ENCODE measurements around the gene CD79A. TPM values are rescaled to one million over a fixed set of nuclear protein-coding genes. Genes with fewer than 3 reads are reported as not detected.

CD79A gene
- total RNA-seq (2022; extraction: Qiagen RNA extraction; ENCODE audit: low read depth) = 0.59 to 1.4 TPM (median 1.0 TPM) in 5 replicates

DNA sequence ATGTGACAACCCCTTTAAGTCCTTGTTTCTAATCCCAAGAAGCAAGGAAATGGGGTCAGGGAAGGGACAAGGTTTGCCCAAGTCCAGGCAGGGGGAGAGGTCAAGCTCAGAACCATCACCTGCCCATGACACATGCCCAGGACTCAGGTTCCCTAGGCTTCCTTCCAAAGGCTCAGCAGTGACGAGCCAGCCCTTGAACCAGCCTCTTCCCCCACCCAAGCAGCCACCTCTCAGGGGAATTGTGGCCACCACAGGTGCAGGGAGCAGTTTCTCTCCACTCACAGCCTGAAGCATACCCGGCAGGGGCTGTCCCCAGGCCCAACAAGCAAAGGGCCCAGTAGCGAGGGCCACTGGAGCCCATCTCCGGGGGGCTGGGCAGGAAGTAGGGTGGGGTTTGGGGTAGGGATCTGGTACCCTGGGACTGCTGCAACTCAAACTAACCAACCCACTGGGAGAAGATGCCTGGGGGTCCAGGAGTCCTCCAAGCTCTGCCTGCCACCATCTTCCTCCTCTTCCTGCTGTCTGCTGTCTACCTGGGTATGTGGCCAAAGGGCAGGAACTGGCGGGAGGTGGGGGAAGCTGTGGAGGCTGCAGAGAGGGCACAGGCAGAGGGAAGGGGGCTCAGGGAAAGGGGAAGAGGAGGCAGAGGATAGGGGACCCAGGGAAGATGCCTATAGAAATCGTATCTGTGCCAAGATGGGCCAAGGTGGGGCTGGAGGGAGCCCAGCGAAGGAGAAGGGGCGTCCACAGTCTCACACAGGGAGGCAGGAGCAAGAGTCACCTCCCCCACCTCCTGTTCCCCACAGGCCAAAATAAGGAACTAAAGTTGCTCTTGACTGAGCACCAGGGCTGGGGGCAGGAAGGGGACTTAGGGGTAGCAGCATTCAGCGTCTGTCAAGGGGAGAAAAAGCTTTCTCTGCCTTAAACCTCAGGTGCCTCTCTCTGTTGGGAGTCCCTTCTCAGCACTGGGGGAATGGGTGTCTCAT, at the start of gene CD79A:
Gene CD79A (plus strand): TSS at position 433 of the 986 bp plus-strand sequence. CDS start 26 bp downstream, at position 459.

DNA sequence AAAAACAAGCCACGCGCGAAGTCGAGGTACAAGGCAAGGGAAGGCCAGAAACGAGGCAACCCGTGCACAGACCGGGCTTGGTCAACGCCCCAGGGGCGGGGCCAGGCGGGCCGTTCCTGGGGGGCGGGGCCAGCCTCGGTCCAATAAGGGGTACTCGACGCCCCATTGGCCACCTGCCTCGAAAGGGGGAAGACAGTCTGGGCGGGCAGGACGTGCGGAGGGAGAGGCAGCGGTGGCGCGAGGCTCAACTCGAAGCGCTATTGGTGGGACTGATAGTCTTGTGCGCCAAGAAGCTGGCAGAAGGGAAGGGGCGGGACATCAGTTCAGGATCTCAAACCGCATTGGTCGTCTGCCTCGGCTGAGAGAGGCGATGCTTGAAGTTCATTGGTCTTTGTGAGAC, 32.5 kb upstream of the CD79A start, which contains the start of gene LYPD4:
Gene LYPD4 (minus strand): TSS at position 83 of the 400 bp plus-strand sequence. CDS start 5,398 bp downstream, outside the sequence.

DNA sequence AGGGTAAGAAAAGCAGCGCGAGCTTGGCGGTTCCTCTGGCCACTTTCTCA, 32.3 kb upstream of the CD79A start, which contains the start of gene DMRTC2:
Gene DMRTC2 (plus strand): TSS at position 42 of the 50 bp plus-strand sequence. CDS start 2,387 bp downstream, outside the sequence.

DNA sequence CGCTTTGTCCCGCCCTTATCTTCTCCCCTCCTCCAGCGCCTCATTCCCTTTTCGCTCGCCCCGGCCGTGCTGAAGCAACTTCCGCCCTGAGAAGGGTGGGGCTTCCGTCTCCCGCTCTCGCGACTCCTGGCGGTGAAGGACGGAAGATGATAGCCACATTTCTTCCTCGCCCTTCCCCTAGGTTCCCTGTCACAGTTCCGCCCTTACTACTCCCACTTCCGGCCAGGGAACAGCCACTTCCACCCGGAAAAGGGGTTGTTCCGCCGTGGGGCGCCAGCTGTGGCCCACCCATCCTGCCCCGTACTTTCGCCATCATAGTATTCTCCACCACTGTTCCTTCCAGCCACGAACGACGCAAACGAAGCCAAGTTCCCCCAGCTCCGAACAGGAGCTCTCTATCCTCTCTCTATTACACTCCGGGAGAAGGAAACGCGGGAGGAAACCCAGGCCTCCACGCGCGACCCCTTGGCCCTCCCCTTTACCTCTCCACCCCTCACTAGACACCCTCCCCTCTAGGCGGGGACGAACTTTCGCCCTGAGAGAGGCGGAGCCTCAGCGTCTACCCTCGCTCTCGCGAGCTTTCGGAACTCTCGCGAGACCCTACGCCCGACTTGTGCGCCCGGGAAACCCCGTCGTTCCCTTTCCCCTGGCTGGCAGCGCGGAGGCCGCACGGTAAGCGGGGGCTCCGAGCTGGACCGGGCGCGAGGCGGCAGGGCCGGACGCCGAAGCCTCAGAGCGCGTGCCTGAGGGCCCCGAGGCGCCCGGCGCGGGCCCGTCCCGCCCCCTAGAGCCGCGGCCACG, 17.3 kb upstream of the CD79A start, which contains the start of gene RPS19:
Gene RPS19 (plus strand): TSS at position 638 of the 801 bp plus-strand sequence. CDS start 520 bp downstream, outside the sequence.

DNA sequence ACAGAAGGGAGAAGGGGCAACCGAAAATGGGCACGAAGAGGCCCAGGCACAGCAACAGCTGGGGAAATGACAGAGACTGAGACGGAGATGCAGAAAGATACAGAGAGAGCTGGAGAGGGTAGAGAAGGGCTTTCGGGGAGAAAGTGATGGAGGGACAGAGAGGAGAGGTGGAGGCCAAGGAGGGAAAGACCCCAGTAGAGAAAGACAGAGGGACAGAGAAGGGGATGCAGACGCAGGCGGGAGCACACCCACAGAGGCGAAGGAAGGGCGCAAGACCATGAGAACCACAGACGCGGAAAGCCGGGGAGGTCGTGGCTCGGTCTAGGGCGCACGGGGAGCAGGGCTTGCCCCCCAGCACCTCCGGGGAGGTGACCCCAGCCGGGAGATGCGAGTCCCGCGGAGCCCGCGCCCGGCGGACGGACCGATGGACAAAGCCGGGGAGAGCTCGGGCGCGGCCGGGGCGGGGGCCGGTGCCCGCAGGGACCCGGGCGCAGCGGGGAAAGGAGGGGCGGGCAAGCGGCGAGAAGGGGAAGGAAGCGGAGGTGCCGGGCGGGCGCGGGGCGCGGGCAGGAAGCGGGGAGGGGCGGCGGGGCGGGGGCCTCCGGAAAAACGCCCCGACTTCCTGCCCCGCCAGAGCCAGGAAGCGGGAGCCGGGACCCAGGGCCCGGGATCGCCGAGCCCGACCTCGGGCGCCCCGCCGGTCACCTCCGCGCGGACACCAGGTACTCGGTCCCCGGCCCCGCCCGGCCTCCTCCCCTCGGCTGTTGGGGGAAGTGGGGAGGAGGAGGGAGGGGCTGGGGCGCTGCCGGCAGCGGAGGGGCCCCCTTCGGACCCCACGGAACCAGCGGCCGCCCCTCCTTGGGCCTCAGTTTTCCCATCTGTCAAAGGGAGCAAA, 5.7 kb downstream of the CD79A start, which contains the start of gene ARHGEF1:
Gene ARHGEF1 (plus strand): TSS at position 617 of the 895 bp plus-strand sequence. CDS start 4,899 bp downstream, outside the sequence.

DNA sequence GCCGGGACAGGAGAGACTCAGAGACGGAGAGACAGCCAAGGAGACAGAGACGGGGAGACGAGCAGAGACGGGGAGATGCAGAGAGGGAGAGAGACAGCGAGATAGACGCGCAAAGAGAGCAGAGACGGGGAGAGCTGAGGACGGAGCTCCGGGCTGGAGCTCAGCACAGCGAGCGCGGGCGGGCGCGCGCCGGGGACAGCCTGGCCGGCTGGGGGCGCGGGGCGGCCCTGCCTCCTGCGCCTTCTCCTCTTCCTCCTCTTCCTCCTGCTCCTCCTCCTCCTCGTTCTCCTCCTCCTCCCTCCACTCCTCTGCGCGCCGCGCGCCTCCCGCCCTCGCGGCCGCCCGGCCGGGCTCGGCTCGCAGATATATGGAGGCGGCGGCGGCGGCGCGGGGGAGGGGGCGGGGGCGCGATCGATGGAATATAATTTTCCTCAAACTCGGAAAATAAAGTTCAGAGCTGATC, 51.2 kb downstream of the CD79A start, which contains the start of gene ERFL:
Gene ERFL (minus strand): TSS at position 229 of the 463 bp plus-strand sequence. CDS start 15,530 bp downstream, outside the sequence.

Other genes starting within 250 kb of the CD79A start
- 0.24 TPM in 1 of 5 replicates, not detected in the others for gene CEACAM7, start 189.0 kb upstream of the CD79A start, total RNA-seq (2022; extraction: Qiagen RNA extraction; ENCODE audit: low read depth)
- gene CEACAM5, start 168.7 kb upstream of the CD79A start, total RNA-seq (2022; extraction: Qiagen RNA extraction; ENCODE audit: low read depth) = 1.9 to 2.5 TPM (median 2.2 TPM) in 5 replicates
- 21.0 to 26.8 TPM (median 24.4 TPM) in 5 replicates for gene CEACAM6, start 121.7 kb upstream of the CD79A start, total RNA-seq (2022; extraction: Qiagen RNA extraction; ENCODE audit: low read depth)
- gene CEACAM3, start 80.7 kb upstream of the CD79A start, total RNA-seq (2022; extraction: Qiagen RNA extraction; ENCODE audit: low read depth) = not detected in 5 replicates
- gene LYPD4, start 32.6 kb upstream of the CD79A start, total RNA-seq (2022; extraction: Qiagen RNA extraction; ENCODE audit: low read depth) = not detected in 5 replicates
- not detected in 5 replicates for gene DMRTC2, start 32.2 kb upstream of the CD79A start, total RNA-seq (2022; extraction: Qiagen RNA extraction; ENCODE audit: low read depth)
- 8,596 to 10,712 TPM (median 9,242 TPM) in 5 replicates for gene RPS19, start 17.0 kb upstream of the CD79A start, total RNA-seq (2022; extraction: Qiagen RNA extraction; ENCODE audit: low read depth)
- gene ARHGEF1, start 5.9 kb downstream of the CD79A start, total RNA-seq (2022; extraction: Qiagen RNA extraction; ENCODE audit: low read depth) = 76.4 to 121 TPM (median 100 TPM) in 5 replicates
- gene ERFL, start 51.2 kb downstream of the CD79A start, total RNA-seq (2022; extraction: Qiagen RNA extraction; ENCODE audit: low read depth) = 0.23 to 0.41 TPM (median 0.36 TPM) in 5 replicates
- gene RABAC1, start 82.0 kb downstream of the CD79A start, total RNA-seq (2022; extraction: Qiagen RNA extraction; ENCODE audit: low read depth) = 171 to 287 TPM (median 250 TPM) in 5 replicates
- gene ATP1A3, start 117.0 kb downstream of the CD79A start, total RNA-seq (2022; extraction: Qiagen RNA extraction; ENCODE audit: low read depth) = 3.5 to 5.7 TPM (median 5.1 TPM) in 5 replicates
- gene GRIK5, start 192.9 kb downstream of the CD79A start, total RNA-seq (2022; extraction: Qiagen RNA extraction; ENCODE audit: low read depth) = 0.37 to 1.6 TPM (median 0.47 TPM) in 5 replicates
- gene ZNF574, start 198.9 kb downstream of the CD79A start, total RNA-seq (2022; extraction: Qiagen RNA extraction; ENCODE audit: low read depth) = 27.3 to 39.3 TPM (median 37.1 TPM) in 5 replicates